Measurements from ENCODE around the gene CD36. TPM values are rescaled to one million over a fixed set of nuclear protein-coding genes. Genes with fewer than 3 reads are reported as not detected.
A peak's percentile ranks its signal among the peaks of the same experiment; 100 is the strongest.

Gene CD36
- total and polyA plus RNA-seq, 10 of the 15 experiments (the other 5 are each of a cell fraction or from before 2014, with no cell fraction given), result 0.20 to 283 (median 172) TPM

DNA sequence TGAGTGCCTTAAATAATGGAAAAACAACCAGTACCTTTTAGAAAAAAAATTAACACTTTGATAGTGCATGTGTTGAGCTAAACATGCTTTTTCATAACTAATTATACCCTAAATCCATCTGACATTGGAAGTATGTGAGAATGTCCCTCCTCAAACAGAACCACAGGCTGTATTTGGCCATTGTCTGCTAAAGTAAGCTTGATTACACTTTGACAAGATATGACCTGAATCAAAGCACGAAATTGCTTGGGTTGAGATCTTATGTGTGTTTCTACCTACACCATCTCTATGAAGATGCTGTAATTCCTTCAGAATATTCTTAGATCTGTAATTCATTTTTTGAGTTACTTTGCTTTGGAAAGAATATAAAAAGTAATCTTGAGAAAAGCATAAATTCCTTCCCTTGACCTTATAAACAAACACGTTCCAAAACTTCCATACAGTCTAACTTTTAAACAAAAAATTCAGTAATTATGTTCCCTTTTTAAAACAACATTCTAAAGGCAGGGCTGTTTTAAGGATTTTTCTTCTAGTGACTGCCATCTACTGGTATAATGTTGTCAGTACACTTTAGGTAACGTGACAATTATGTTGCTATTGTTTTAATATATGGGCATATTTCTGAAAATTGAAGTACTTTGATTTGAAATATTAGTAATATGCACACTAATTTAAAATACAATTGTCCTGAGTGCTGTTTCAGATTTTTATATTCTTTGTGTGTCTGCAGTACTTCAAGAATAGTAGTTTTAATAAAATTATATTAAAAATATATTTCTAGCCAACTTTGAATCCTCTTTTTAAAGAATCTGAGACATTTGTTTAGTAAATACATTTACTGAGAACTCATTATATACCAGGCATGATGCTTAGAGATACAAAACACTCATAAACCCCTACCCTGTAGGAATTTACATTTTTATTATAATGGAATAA is 20.9 kb downstream of the CD36 start:
- peak; percentile 66 for ATAC-seq
- CTCF ChIA-PET, result interaction anchor here (1.0 to 1.6 kb wide), 9 partner anchors 13 to 600 kb away, joined by 3 to 8 read pairs (median 4); no protein-coding TSS in a partner anchor
- no peak overlapping the region for H2AFZ ChIP-seq (ENCODE audit: control insufficient read depth, low read depth, low read length)
- intact Hi-C loops (cut with micrococcal nuclease; ENCODE audit: unreplicated experiment), result loop anchor here (1.0 to 10.0 kb wide), 3 partner anchors 187 to 595 kb away; no protein-coding TSS in a partner anchor
- DNase-seq (ENCODE audit: low read depth, low spot score), result no peak
- H3K27me3 ChIP-seq (replicated peaks in 1 of 2; ENCODE audit: control insufficient read depth in 2 of 2, insufficient read depth in 2 of 2, low read length in 1 of 2), result no peaks in the 10 kb centered on the region
- RAD21 ChIA-PET (ENCODE audit: unreplicated experiment), result interaction anchor here (0.9 to 1.3 kb wide), 2 partner anchors 20 to 231 kb away, joined by 3 to 6 read pairs; no protein-coding TSS in a partner anchor
- in situ Hi-C loops (cut with MboI), result loop anchor here (10.0 to 25.0 kb wide), 2 partner anchors 235 to 597 kb away; no protein-coding TSS in a partner anchor
- SMC1A ChIA-PET (ENCODE audit: uncharacterized antibody, unreplicated experiment), result interaction anchor here (1.0 to 1.7 kb wide), 3 partner anchors 9 to 599 kb away, joined by 3 read pairs; no protein-coding TSS in a partner anchor
- H3K4me1 ChIP-seq (ENCODE audit: control insufficient read depth, insufficient read depth, low read length), result no peaks in the 10 kb centered on the region
- TF ChIP-seq, protein P1, sequence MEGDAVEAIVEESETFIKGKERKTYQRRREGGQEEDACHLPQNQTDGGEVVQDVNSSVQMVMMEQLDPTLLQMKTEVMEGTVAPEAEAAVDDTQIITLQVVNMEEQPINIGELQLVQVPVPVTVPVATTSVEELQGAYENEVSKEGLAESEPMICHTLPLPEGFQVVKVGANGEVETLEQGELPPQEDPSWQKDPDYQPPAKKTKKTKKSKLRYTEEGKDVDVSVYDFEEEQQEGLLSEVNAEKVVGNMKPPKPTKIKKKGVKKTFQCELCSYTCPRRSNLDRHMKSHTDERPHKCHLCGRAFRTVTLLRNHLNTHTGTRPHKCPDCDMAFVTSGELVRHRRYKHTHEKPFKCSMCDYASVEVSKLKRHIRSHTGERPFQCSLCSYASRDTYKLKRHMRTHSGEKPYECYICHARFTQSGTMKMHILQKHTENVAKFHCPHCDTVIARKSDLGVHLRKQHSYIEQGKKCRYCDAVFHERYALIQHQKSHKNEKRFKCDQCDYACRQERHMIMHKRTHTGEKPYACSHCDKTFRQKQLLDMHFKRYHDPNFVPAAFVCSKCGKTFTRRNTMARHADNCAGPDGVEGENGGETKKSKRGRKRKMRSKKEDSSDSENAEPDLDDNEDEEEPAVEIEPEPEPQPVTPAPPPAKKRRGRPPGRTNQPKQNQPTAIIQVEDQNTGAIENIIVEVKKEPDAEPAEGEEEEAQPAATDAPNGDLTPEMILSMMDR (IDR thresholded peaks at IDR 0.05 in 2 of 3, conservative IDR thresholded peaks at IDR 0.05 in 1 of 3; ENCODE audit: control insufficient read depth in 2 of 3, extremely low read depth in 1 of 3, insufficient read depth in 1 of 3, low read depth in 3 of 3, low read length in 3 of 3), result peak in 2 of 3 experiments; percentile 36 to 41; a peak in 3 of 6 replicates
- no peak for TF ChIP-seq BMI1 (IDR thresholded peaks at IDR 0.05; ENCODE audit: borderline replicate concordance)
- TF ChIP-seq CBX5 (IDR thresholded peaks at IDR 0.05; ENCODE audit: low read depth), result no peak
- peak; percentile 43; the same call in 1 of the 2 replicates for TF ChIP-seq SMC3 (IDR thresholded peaks at IDR 0.05; ENCODE audit: borderline replicate concordance, low read length)
- peak; percentile 65 for TF ChIP-seq RAD21 (IDR thresholded peaks at IDR 0.05; ENCODE audit: insufficient read depth, low read depth, low read length)
- no peak for TF ChIP-seq KDM1A (IDR thresholded peaks at IDR 0.05; ENCODE audit: borderline replicate concordance)
- no peak for TF ChIP-seq STAT3 (IDR thresholded peaks at IDR 0.05; ENCODE audit: low read depth, low read length)
- TF ChIP-seq FOXK2 (IDR thresholded peaks at IDR 0.05), result no peak
- BruUV-seq (replicated peaks), result no TSS peak
- no peaks in the 10 kb centered on the region for H3K9me3 ChIP-seq (replicated peaks; ENCODE audit: control insufficient read depth, insufficient read depth, low read length)
- no peak overlapping the region for H3K4me3 ChIP-seq
- no peak for FAIRE-seq
- no peaks in the 10 kb centered on the region for H3K36me3 ChIP-seq (ENCODE audit: control insufficient read depth in 2 of 2, insufficient read depth in 2 of 2, low read length in 1 of 2)
- H3K9ac ChIP-seq (ENCODE audit: control insufficient read depth, insufficient read depth, low read length), result no peak overlapping the region
- no peaks in the 10 kb centered on the region for H4K20me1 ChIP-seq (ENCODE audit: control insufficient read depth, insufficient read depth)
- 1% methylated on average over 3 of the region's 3 CpGs for WGBS (ENCODE audit: insufficient coverage, insufficient replicate concordance, low lambda C conversion rate, missing lambda C conversion rate)
- no peak overlapping the region for H3K4me2 ChIP-seq (ENCODE audit: control insufficient read depth, insufficient read depth)
- H3K27ac ChIP-seq (ENCODE audit: control insufficient read depth, insufficient read depth), result no peak overlapping the region
- H3K79me2 ChIP-seq (ENCODE audit: control insufficient read depth, insufficient read depth, low read length), result no peaks in the 10 kb centered on the region
- POLR2A ChIA-PET, result no interaction called here
